Cardiac septum (tissue), 1 donor: ENCODE data around the gene TARS1. TPM values are rescaled to one million over a fixed set of nuclear protein-coding genes. Genes with fewer than 3 reads are reported as not detected.
"Not testable (repeated sequence)": the region's sequence is repeated elsewhere in the genome, so short reads cannot be mapped to it uniquely, and the experiment has no call there.

Experiments
- DNase-seq: peaks from one replicate; pipeline ENCODE4 v3.0.0-alpha.2; 2020; ENCODE audit warnings: low spot score
- intact Hi-C: fragments of 100-400 bp; cut with DNase I; formaldehyde crosslinking; loops from one replicate; pipeline ENCODE4 v1.14.0; 2022
- total RNA-seq: library from RNA; stranded (reverse); fragmentation: NEBNext Ultra II Directional; extraction: Animal tissue kit (Norgen Biotek cat#: 25700); gene quantifications from one replicate; pipeline ENCODE4 v1.2.1, GENCODE V29; 2021
- donor health status: DM: no; HTN: no; CAD: no.

Gene TARS1
- total RNA-seq, 1 donor from 2014 or later = 58.7 TPM

DNA sequence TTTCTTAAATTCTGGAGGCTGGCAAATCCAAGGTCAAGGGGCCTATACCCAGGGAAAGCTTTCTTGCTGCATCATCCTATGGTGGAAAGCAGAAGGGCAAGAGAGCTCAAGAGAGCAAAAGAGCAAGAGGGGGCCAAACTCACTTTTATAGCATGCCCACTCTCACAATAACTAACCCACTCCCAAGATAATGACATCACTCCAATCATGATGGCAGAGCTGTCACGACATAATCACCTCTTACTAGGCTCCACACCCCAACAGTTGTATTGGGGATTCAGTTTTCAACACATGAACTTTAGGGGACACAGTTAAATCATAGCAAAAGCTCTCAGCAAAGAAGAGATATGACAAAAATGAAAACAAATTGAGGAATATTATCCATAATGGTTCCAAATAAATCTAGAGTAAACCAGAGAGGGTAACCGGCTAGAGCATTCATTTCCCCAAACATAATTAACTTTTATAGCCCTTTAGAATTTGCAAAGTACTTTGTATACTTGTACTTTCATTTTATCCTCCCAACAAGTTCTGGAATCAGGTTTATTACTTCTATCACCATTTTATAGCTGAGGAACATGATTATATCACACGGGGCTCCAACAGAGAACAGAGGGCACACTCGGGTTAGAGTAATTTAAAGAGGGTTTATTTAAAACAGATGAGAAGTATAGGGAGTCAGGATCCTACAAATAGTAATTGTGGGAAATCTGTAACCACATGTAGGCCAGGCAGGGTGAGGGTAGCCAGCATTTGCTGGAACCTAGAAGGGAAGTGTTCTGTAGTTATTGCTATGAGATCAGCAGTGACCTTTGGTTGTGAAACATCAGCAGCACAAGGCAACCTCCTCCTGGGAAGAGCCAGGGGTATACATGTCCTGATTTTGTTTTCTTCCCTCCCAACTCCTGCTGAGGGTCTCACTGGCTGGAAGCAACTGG lies 7.2 kb upstream of the TARS1 start:
- intact Hi-C loops = loop anchor here (5.0 kb wide), 1 partner anchor 504 kb away; the partner anchor contains the start of gene RXFP3

DNA sequence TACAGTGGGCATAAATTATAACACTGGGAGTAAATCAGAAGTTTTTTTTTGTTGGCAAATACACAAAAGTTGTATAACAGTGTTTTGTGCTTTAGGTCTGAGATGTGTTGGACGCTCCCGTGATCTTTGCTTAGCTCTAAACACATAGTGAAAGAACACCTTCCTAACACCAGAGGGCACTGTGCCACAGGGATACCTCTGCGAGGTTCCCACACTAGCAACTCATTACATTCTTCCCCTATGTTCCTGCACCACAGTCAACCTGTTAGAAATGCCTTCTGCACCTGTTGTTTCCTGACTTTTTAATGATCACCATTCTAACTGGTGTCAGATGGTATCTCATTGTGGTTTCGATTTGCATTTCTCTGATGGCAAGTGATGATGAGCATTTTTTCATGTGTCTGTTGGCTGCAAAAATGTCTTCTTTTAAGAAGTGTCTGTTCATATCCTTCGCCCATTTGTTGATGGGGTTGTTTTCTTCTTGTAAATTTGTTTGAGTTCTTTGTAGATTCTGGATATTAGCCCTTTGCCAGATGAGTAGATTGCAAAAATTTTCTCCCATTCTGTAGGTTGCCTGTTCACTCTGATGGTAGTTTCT lies 4.8 kb upstream of the TARS1 start:
- not testable (repeated sequence) for DNase-seq
- intact Hi-C loops = loop anchor here (5.0 kb wide), 1 partner anchor 531 kb away; no protein-coding TSS in a partner anchor

More for the DNA sequence above, 7.2 kb upstream of the TARS1 start:
- no peak for DNase-seq

DNA sequence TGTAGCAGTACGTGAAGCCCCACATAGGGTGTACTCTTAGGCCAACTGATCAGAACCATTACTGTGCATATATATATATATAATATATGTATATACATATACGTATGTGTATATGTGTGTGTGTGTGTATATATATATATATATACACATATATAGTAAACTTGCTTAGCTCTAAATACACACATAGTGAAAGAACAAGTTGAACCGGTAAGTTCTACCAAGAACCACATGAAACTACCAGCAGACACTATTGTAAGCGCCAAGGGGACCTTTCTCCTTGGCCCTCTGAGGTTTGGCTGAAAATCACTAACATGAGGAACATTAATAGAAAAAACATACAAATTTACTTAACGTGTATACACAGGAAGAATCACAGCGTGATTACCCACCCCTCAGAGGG lies 1.8 kb upstream of the TARS1 start:
- intact Hi-C loops = loop anchor here (5.0 kb wide), 1 partner anchor 528 kb away; no protein-coding TSS in a partner anchor
- DNase-seq = no peak

DNA sequence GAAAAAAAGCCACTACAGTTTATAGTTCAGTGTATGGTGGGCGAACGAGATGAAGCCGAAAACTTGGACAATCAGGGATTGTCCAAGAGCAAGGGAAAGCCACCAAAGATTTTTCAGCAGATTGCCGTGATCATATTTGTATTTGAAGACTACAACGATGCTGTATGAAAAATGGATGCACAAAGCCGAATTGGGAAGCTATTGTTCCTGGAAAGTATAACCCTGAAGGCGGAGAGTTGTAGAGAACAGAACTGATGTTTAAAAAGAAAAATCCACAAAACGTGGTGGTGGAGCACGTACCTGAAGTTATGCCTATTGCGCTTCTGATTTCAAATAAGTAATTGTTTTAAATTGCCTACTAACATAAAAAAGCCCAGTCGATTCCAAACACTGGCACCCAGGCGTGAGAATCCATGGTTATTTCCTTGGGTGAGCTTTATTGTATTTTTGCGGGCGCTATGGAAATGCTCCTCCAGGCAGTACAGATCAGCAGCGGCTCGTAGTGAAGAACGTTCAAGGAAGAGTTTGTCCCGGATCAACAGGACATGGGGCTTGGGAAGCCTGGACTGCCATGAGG lies 772 bp upstream of the TARS1 start:
- DNase-seq = no peak
- intact Hi-C loops = loop anchor here (5.0 kb wide), 1 partner anchor 527 kb away; no protein-coding TSS in a partner anchor

DNA sequence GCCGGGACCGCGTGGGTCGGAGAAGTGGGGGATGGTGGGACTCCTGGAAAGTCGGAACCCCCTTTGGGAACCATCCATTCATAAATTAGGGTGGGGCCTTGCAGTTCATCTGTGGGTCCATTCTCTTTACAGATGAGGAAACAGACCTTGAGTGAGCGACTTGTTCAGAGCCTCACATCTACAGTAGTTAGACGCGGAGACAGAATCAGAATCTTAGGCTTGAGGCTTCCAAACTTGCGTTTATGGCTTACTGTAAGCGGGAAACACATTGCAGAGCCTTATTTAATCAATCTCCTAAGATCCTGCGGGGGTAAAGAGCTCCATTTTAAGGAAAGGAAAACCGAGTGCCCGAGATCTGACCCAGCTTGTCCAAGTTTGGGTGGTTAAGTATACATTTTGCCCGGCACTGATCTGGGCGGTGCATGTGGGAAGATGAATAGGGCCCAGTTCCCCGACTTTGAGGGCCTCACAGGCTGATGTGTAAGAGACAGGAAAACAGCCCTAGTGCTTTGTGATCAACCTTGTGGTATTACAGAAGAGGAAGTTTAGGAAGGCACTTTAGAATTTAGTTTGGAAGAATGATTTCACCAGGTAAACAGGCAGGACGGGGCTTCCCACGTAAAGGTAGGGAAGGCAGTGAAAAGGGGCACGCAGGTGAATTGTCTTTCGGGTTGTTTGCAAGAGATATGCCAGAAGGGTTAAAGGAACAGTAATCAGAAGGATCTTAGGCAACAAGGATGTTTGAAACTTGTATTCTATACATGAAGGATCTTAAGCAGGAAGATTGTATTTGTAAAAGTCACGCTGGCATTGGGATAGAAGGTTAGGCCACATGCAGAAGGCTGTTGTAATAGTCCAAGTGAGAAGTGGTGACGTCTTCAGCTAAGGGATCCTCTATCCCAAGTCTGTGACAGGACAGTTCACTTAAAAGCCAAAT lies 744 bp downstream of the TARS1 start:
- no peak for DNase-seq
- intact Hi-C loops = no loop called here

DNA sequence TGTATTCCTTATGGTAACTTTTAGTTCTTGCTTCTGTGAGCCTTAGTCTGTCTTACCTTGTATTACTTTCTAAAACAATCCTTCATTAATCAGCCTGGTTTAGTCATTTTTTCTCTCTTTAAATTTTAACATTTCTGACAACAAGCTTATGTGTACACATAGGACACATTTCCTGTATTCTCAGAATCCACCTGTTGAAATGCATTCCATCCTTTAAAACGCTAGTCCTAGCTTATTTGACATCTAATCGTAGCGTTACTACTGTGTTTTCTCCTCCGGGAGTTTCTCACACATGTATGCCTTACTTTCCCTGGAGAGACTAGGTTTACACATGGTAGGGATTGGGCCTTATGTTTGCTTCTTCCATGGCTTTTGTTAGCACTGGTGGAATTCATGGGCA lies 3.8 kb downstream of the TARS1 start:
- no peak for DNase-seq
- intact Hi-C loops = no loop called here

DNA sequence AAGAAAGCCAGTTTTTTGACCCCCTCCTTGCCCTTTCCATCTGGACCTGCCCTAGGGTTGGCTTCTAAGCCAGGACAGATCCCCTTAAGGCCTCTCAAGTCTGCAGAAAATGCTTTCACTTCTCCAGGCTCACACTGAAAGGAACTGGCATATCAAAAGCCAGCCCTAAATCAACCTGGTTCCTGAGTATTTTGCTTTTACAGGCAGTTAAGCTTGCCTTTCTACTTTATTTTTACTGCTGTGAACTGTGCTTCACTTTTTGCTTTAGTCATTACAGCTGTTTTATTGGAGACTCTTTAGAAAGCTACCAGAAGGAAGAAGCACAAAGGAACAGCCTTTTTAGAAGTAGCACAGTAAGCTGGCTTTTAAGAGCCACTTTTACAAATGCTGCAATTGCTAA lies 5.0 kb downstream of the TARS1 start:
- intact Hi-C loops = no loop called here
- no peak for DNase-seq

DNA sequence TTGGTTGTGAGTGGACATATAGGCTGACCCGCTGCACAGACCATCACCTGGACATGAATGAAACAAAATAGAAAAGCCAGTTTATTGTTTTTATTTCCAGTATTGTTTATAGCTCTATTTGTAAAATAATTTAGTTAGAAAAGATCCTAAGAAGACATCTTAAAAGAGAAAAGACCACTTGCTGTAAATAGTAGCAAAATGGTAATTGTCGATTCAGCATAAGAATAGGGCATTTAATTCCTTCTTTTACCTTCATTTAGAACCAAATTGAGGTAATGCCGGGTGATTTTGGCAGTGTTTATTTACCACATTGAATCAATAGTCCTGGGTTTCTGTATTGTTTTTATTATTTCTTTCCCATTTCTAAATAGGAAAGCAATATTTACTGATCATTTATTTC lies 7.4 kb downstream of the TARS1 start:
- intact Hi-C loops = no loop called here

DNA sequence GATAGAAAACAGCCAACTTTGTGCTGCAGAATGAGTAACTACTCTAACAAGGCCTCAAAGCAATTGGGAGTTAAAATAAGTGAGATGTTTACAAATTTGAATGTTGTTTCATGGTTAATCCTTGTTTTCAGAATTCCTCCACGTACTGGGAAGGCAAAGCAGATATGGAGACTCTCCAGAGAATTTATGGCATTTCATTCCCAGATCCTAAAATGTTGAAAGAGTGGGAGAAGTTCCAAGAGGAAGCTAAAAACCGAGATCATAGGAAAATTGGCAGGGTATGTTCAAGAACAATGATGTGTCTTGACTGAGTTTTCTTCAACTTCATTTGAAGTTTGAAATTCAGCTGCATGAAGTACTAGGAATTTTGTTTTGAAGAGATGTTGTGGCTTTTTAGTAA lies 16.4 kb downstream of the TARS1 start:
- DNase-seq = no peak
- intact Hi-C loops = no loop called here

More for the DNA sequence above, 7.4 kb downstream of the TARS1 start:
- no peak for DNase-seq

DNA sequence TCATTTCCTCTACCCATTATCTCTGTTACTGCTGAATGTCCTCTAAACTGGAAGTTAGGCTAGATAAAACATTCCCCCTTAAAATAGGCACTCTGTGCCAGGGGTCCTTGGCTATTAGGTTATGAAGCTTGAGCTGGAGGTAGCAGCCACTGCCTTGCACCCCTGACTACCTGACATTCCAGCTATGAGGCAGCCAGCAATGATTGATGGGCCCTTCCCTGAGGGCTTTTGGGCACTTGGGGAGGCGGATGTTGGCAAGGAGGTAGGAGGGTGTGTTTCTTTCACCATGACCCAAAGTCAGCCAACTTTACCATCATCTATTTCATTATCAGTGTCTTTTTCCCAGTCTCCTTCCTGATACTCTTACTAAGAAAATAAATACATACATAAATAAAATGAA lies 17.1 kb downstream of the TARS1 start:
- intact Hi-C loops = no loop called here
- DNase-seq = no peak

DNA sequence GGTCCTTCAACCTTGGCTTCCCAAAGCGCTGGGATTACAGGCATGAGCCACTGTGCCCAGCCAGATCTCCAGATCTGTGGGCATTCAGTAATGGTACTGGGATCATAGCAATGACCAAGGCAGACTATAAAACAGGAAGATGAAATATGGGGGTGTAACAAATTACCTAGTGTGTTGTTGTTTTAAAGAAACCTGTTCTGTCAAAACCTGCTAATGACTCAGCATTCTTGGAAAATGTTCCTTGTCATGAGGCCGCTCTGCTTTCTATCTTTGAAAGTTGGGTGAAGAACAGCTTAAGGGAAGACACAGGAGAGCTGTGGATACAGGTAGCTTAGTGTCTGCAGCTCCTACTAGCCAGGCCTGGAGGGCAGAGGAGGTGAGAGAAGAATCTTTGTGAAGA lies 19.4 kb downstream of the TARS1 start:
- intact Hi-C loops = no loop called here
- no peak for DNase-seq

DNA sequence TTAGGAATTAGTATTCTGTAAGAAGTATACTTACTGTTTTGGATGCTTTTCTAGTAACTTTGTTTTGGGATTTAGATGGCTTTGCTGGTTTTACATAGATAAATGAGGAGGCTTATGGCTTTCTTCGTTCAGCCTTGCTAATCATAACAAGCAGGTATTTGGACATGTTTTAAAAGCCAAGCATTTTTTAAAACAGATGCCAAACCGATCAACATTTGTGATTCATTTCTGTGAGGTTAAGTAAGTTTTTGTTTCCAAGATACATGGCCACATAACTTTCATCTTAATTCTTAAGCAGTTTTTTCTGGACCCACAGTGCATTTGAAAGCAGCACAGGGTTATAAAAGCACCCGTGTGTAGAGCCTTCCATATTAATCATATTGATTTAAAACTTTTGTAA lies 21.7 kb downstream of the TARS1 start:
- intact Hi-C loops = no loop called here

DNA sequence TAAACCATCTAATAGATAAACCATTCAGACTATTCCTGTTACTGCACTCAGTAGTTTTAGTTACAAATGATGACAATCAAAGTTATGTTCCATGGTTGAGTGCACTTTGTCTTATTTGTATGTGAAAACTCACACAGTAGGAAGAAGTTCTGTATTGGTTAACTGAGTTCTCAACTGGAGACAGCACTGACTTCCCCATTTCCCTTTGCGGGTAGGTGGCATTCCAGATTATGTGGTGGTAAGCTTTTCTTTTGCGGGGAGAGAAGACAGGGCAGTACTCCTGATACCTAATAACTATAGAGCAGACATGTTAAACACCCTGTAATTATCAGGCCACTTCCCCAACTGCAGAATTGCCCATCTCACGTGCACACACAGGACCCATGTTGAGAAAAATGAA lies 24.4 kb downstream of the TARS1 start:
- intact Hi-C loops = no loop called here
- DNase-seq = no peak

More for the DNA sequence above, 21.7 kb downstream of the TARS1 start:
- no peak for DNase-seq

DNA sequence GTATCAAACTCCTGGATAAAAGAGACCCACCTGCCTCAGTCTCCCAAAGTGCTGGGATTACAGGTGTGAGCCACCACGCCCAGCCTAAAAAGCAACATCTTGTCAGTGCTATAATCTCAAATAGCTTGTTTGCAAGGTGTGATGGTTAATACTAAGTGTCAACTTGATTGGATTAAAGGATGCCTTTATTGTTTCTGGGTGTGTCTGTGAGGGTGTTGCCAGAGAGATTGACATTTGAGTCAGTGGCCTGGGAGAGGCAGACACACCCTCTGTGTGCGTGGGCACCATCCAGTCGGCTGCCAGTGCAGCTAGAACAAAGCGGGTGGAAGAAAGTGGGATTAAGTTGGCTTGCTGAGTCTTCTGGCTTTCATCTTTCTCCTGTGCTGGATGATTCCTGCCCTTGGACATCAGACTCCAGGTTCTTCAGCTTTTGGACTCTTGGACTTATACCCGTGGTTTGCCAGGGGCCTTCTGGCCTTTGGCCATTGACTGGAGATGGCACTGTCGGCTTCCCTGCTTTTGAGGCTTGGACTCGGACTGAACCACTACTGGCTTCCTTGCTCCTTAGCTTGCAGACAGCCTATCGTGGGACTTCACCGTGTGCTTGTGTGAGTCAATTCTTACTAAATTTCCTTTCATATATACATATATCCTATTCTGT lies 28.1 kb downstream of the TARS1 start:
- intact Hi-C loops = loop anchor here (2.0 kb wide), 1 partner anchor 466 kb away; no protein-coding TSS in a partner anchor
- DNase-seq = no peak

DNA sequence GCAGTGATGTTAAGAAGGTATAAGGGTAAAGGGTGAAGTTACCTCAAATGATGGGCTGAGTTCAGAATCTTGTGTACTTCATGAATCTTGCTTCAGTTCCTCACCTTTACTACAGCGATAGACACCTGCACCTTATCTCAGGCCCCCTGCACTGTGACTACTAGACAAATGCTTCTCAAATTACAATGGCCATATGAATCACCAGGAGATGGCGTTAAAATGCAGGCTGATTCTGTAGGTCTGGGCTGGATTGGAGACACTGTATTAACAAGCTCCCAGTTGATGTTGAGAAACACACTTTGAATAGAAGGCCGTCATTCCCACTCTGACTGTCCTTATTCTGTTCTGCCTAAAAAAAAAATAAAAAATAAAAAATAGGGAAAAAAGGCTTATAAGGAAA lies 29.8 kb downstream of the TARS1 start:
- intact Hi-C loops = no loop called here

DNA sequence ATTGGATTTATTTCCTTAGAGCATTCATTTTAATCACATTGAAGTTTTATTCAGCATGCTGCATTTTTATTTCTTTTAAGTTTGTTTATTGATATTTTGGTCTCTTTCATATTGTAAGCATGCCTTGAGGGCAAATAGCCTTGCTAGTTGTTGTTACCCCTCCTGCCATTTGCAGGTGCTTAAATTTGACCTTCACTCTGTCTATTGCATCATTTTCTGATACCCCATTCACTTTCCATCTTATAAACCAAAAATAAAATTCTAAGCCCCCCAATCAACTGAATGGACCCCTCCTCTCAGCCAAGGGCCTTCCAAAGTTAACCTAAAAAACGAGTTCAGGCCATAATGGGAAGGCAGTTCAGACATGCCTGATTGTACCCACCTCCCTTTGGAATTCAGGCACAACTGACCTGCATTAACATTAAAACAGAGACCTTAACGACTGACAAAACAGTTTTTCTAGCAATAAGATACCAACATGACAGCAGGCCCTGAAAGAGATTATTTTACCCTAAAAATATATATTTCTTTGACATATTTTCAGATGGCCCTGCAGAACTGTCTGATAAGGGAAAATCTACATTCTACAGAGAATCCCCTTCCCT lies 32.1 kb downstream of the TARS1 start:
- DNase-seq = no peak
- intact Hi-C loops = no loop called here

More for the DNA sequence above, 29.8 kb downstream of the TARS1 start:
- DNase-seq = no peak

DNA sequence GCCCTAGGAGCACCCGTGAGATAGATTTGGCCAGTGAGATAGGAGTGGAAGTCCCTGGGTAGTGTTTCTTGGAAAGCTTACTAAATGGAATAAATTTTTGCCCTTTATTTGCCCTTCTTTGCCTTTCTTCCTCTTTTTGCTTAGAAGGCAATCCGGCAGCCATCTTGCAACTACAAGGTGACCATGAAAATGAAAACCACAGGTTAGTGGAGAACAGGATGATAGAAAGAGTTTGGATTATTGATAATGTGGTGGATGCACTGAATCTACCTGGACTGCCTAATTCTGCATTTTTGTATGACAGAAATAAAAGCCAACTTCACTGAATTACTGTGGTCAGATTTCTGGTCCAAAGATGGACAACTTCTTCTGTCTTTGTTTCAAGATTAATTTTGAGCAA lies 33.2 kb downstream of the TARS1 start:
- DNase-seq = no peak
- intact Hi-C loops = no loop called here

DNA sequence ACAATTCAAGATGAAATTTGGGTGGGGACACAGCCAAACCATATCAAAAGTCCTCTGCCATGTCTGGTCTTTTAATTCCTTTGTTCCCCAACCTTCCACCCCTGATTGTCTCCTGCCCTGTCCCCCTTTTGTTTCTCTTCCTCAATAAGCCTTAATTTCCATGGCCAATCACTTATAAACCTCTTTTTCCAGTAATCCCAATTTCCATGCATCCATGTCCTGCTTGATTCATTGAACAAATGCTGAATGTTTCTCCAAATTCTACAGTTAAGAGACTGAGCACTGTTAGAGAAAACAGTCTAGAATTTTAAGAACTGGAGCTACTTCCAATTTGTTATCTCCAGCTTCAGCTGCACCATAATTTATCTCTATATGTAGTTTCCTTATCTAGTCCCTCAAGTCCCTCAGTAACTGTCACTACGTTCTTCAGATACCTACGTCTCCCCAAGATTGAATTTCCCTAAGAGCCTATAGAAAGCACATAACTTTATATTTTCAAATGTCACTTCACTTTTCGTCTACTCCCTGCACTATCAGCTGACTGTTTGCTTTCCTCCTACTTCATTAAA lies 34.2 kb downstream of the TARS1 start:
- no peak for DNase-seq
- intact Hi-C loops = no loop called here
